Cardiac fibroblast (primary cell): ENCODE measurements around the gene RNPS1.

Experiments
- DNase-seq, 2 donors: peaks; one replicate each; pipeline versions ENCODE4 v3.0.0 to v3.0.0-alpha.2; 2010; ENCODE audit warnings: low read depth in 2 of 2
- H3K4me3 ChIP-seq, 2 donors: replicated peaks in 1 of 2; 1 replicate in 1 of 2; 2 replicates in 1 of 2; pipeline ENCODE4 v1.5.1; 2011; ENCODE audit warnings: low read depth in 2 of 2, low read length in 2 of 2, mild to moderate bottlenecking in 2 of 2, moderate library complexity in 1 of 2
- TF ChIP-seq, protein P1 (sequence below): IDR thresholded peaks from one replicate; pipeline ENCODE4 v1.5.1; 2011; ENCODE audit warnings: low read depth, mild to moderate bottlenecking, low read length, inconsistent platforms

RNPS1 gene

DNA sequence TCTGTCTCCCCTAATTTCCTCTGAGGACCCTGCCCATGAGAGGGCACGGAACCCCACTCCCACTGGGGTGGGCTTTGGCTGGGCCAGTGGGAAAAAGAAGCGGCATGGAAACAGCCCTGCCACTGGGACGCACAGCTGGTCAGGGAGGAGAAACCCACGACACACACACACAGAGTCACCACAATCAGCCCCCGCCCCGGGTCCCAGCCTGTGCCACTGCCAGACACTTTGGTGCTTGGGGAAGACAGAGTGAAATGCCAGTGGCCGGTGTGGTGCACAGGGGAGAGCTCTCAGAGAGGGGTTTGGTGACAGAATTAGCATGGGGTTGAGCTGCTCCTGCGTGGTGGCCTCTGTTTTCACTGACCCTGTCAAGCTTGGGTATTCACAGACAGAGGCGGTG lies 30.7 kb upstream of the RNPS1 start:
- TF ChIP-seq, protein P1, sequence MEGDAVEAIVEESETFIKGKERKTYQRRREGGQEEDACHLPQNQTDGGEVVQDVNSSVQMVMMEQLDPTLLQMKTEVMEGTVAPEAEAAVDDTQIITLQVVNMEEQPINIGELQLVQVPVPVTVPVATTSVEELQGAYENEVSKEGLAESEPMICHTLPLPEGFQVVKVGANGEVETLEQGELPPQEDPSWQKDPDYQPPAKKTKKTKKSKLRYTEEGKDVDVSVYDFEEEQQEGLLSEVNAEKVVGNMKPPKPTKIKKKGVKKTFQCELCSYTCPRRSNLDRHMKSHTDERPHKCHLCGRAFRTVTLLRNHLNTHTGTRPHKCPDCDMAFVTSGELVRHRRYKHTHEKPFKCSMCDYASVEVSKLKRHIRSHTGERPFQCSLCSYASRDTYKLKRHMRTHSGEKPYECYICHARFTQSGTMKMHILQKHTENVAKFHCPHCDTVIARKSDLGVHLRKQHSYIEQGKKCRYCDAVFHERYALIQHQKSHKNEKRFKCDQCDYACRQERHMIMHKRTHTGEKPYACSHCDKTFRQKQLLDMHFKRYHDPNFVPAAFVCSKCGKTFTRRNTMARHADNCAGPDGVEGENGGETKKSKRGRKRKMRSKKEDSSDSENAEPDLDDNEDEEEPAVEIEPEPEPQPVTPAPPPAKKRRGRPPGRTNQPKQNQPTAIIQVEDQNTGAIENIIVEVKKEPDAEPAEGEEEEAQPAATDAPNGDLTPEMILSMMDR = no peak
- DNase-seq = no peak
- no peak overlapping the region for H3K4me3 ChIP-seq

DNA sequence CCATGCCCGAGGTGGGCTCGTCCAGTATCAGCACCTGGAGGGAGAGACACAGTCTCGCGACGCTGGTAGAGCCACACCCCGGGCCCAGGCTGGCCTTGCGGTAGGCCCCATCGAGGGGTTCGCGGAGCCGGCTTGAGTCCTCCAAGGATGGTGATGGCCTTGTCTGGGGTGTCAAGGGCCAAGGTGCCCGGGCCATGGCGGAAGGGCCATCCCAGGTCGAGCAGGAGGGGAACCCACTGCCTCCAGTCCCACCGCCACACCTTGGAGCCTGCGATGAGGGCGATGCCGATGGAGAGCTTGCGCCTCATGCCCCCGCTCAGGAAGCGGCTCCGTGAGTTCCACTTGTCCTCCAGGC lies 29.6 kb upstream of the RNPS1 start:
- no peak overlapping the region for H3K4me3 ChIP-seq
- no peak for DNase-seq
- TF ChIP-seq, protein P1 = no peak

DNA sequence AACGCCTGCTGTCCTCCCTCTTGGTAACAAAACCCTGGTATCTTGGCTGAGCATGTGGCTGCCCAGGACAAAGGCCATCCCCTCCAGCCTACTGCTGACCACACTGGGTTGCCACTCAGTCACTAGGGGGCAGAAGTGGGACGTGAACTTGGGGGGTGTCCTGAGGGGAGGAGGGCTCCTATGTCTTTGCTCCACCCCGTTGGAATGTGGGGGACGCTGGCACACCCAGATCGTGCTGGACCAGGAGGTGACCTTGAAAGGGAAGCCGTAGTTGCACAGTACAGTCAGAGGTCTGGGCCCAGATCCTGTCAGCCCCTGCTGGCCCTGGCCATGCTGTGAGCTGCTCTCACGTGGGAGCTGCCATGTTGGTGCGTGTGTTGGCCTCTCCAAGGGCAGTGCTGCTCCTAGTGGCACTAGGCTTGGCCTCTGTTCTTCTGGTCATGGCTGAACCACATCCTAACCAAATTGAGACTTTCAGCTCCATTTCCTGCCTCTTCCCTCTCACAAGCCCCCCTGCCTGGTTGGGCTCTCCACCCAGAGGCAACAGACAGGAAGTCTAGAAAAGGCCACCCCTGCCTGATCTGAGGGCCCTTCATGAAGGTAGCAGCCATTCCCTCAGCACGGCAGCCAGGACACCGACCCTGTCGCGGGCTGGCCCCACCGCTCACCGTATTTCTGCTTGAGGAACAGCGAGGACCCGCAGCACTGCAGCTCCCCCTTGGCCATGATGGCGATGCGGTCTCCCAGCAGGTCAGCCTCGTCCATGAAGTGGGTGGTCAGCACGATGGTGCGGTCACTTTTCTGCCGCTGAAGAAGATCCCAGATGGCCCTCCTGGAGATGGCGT lies 29.0 kb upstream of the RNPS1 start:
- TF ChIP-seq, protein P1 = peak; percentile 61
- peak; percentile 40 to 53 for DNase-seq
- H3K4me3 ChIP-seq = no peak overlapping the region

DNA sequence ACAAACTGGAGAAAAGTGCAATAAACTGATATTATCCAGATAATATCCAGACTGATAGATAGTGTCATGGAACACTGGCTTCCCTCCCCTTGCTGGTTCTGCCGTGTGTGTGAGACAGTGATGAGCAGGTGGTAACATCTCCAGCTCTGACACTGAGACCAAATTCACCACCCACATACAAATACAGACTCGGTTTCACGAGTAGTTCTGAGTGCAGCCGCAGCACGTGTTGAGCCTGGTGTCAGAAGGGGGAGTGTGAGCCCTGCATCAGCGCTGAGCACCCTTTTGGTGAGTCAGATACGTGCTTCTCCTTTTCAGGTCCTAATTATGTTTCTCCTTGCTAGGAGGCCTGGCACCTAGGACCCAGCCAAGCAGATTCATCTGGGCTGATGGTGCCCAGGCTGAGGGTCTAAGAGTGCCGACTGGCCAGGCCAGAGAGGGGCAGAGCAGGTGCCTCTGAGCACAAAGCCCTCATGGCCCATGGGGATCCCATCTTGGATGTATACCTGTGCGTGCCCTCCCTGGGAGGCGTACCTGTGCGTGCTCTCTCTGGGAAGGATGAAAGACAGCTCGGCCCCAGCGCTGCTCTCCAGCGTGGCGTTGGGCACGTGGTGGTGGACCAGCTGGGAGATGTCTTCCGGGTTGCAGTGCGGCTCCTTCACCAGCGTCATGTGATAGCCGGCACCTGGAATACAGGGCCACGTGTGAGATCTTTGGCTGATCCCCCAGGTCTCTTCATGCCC lies 27.3 kb upstream of the RNPS1 start:
- no peak overlapping the region for H3K4me3 ChIP-seq
- no peak for DNase-seq
- TF ChIP-seq, protein P1 = no peak

DNA sequence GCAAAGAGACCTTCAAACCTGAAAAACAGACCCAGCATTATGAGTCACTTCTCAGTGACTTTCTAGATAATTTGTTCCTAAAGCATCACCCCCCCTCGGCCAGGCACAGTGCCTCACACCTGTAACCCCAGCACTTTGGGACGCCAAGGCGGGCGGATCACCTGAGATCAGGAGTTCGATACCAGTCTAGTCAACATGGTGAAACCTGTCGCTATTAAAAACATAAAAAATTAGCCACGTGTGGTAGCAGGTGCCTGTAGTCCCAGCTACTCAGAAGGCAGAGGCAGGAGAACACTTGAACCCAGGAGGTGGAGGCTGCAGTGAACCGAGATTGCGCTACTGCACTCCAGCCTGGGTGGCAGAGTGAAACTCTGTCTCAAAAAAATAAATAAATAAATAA lies 24.3 kb upstream of the RNPS1 start:
- no peak for DNase-seq
- TF ChIP-seq, protein P1 = no peak
- no peak overlapping the region for H3K4me3 ChIP-seq

DNA sequence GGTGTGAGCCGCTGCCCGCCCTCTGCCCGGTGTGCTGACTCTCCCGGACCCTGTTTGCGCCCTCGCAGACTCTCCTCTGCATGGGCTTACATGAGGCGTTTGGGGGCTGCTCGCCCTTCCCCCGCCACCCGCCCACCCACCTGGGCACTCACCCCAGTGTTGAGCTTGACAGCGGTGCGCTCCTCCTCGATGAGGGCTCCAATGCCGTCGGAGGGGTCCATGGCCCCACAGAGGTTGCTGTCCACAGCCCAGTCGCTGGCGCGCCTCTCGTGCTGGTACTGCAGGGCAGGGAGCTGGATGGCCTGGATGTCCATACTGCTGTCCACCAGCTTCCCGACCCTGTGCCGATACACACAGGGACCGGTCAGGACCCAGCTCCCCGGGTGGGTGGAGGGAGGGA lies 21.4 kb upstream of the RNPS1 start:
- TF ChIP-seq, protein P1 = no peak
- DNase-seq = no peak
- no peak overlapping the region for H3K4me3 ChIP-seq
